GM13976 (cell line): ENCODE results near the gene TMEM30A.

ENCODE experiments used
- DNase-seq: peaks from one replicate; pipeline ENCODE4 v3.0.0; 2012; ENCODE audit warnings: low spot score
- CTCF ChIP-seq: IDR thresholded peaks from 2 replicates; pipeline ENCODE4 v1.5.1; 2012; ENCODE audit warnings: borderline replicate concordance, mild to moderate bottlenecking; ENCODE audit not compliant: insufficient read depth; ENCODE audit errors: extremely low read depth, missing control alignments, control extremely low read depth
- in situ Hi-C: fragments of 300-500 bp; cut with MboI; formaldehyde crosslinking; loops from one replicate; pipeline ENCODE4 v1.12.0; 2022; ENCODE audit warnings: low sequenced_read_pairs, mixed read lengths, inconsistent platforms; ENCODE audit not compliant: unreplicated experiment

TMEM30A gene

DNA sequence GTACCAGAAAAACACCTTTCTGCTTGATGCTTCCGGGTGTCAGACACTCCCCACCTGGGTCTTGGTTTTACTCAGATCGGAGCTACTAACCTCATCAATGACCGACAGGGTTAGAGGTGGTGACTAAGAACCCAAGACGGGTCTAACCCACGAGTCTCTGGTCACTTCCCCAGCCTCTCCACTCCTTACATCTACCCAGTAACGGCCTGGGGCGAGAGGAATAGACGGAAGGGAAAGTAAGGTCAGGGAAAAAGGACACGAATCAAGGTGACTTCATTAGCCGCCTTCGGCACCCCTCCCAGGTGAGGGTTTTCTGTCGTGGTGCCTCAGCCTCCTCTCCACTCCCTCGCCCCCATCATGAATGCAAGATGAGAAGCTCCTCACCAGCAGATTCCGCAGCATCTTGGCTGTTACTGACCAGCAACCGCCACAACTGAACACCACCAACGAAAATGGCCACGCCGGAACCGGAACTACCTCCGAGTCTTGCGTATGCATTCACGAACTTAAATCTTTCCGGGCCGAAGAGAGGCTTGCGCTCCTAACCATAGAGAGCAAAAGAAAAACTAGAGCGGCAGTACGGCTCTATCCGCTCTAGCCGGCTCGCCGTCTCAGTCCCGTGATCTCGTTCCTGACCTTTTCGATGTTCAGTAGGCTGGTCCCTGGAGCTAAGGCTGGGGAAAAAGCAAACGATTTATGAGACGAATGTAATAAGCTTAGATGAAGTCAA lies 41.1 kb downstream of the TMEM30A start, which contains the start of gene COX7A2:
Gene COX7A2, minus strand, starts transcription at position 469 of the 730 bp plus-strand sequence. Its CDS starts 67 bp downstream, at position 402.
- in situ Hi-C loops, result no loop called here
- TF ChIP-seq CTCF, result no peak
- DNase-seq, result peak; percentile 79

DNA sequence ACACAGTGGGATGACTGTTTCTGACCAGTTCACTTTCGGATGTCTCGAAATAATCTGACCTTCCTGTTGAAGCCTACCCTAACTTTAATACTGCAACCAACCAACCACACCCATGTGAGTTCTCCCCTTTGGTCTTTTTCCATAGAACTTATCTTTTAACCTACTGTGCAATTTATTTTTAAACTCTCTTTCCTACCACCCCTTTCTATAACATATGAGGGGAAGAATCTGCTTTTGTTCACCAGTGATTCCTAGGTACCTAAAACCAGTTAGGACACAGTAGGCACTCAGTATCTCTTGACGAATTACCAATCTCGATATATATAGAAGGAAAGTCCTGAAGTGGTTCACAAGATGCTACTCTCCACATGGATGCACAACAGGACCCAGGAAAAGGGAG lies 48.0 kb downstream of the TMEM30A start:
- in situ Hi-C loops, result no loop called here
- no peak for DNase-seq
- no peak for TF ChIP-seq CTCF

- no peak for TF ChIP-seq CTCF
- in situ Hi-C loops, result no loop called here
Measured at GRCh38 chr6:75235271-75235670, 49.3 kb downstream of the TMEM30A start.

DNA sequence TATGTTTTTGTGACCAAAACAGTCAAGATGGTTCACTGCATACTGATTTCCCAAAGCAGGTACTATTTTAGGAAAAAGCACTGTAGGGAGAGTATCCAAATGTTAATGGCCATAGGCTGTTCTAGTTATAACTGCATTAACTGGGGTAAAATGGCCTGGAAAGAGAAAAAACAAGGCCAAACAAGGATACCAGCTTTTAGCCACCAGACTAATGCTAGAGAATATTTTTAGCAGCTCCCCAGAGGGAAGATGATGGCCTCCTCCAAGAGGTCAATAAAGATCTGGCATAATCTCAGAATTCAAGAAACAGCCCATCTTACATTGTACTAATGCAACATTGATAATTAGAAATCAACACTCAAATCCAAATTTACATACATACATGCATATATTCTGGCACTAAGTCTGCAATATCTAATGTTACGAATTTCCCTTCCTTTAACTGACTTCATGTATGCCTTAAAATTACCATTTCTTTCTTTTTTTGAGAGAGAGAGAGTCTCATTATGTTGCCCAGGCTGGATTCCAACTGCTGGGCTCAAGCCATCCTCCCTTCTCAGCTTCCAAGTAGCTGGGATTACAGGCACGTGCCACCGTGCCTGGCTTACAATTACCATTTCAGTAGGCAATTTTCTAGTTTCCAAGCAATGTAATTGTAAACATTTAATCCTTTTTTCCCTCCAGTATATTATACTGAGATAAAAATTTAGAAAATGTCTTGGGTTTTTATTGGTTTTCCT lies 50.3 kb downstream of the TMEM30A start:
- no peak for DNase-seq
- no peak for TF ChIP-seq CTCF
- in situ Hi-C loops, result no loop called here

More at GRCh38 chr6:75235271-75235670, 49.3 kb downstream of the TMEM30A start:
- DNase-seq, result no peak

DNA sequence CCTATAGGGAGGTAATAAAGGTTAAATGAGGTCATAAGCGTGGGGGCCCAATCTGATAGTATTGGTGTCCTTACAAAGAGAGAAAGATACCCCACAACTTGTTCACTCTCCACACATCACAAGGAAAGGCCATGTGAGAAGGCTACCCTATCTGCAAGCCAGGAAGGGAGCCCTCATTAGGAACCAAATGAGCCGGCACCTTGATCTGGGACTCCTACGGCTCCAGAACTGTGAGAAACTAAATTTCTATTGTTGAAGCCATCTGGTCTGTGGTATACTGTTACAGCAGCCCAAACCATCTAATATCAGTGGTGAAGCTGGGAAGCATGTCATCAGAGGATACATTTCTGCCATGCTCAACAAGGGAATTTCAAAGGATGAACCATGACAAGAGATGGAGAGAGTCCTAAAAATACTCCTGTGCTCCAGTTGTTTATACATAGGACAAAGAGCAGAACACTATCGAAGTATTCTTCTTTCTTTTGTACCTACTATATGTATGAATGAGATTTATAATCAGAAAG lies 51.4 kb downstream of the TMEM30A start:
- no peak for TF ChIP-seq CTCF
- DNase-seq, result no peak
- in situ Hi-C loops, result no loop called here

DNA sequence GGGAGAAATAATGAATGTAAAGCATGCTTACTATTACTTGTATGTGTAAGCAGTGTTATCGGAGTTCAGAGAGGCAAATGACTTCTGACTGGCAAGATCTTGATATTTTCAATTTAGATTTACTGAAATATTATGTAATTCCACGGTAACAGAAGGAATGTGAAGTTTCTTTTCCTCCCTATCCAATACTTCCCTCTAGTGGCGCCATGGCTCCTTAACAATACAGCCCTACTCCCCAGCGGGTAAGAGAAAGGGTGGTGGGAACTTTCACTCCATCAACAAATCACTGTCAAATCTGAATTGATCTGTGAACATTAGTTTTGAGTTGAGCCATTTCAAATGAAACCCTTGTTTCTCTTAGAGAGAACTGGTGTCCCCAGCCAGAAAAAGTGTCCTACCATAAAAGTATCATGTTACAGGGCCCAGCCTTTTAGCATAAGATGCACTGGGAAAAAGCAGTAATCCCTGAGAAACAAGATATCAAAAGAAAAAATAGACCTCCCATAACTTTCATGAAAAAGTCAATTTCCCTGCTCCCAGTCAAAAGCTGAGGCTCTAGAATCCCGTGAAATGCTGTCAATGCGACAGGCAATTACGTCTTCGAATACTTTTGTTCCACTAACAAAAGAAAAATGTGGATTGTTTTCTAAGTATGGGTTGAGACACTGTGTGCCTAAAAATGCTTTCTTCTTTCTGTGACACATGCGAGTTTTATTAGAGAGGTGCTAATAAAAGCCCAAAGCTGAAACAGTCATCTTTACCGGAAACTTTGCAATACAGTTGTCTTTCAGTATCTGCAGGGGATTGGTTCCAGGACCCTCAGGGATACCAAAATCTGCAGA lies 53.9 kb downstream of the TMEM30A start:
- in situ Hi-C loops, result no loop called here
- DNase-seq, result no peak

More for the DNA sequence above, 53.9 kb downstream of the TMEM30A start:
- TF ChIP-seq CTCF, result peak; percentile 31
